HG03039 (cell line): Measurements from ENCODE around the gene FOLR2.

Source experiments
- ATAC-seq: cut with Tn5 transposase; IDR thresholded peaks from one replicate; pipeline ENCODE4 v1.9.1; 2021; ENCODE audit warnings: mild to moderate bottlenecking, moderate library complexity; ENCODE audit not compliant: unreplicated experiment

FOLR2 gene

DNA sequence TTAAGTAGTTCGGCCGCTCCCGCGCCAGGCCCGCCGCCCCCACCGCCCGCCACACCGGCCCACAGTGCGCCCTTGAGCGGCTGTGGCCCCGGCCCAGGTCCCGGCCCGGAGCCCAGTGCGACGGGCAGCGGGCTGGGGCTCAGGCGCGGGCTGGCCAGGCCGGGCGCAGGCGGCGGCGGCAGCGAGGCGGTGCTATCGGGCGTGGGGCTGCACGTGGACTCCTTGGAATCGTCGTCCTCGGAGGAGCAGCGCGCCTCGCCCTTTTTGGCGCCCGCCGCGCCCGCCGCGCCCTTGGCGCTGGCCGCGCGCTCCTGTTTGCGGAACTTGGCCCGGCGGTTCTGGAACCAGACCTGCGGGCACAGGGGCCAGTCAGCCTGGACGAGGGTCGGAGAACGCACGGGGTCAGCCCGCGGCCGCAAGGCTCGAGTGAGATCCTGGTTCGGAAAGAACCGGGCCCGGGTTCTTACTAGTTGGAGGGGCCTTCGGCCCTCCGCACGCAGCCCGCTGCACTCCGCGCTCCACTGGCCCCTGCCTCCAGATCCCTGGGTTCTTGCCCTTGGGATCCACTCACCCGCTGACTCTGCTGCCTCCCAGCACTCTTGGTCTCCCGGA is 23.4 kb downstream of the FOLR2 start:
- no peak for ATAC-seq

- no peak for ATAC-seq
Measured at GRCh38 chr11:72240461-72241290, 24.1 kb downstream of the FOLR2 start.

GRCh38 chr11:72241291-72241781 is 24.7 kb downstream of the FOLR2 start:
- no peak for ATAC-seq

GRCh38 chr11:72242141-72242540 is 25.5 kb downstream of the FOLR2 start:
- no peak for ATAC-seq

DNA sequence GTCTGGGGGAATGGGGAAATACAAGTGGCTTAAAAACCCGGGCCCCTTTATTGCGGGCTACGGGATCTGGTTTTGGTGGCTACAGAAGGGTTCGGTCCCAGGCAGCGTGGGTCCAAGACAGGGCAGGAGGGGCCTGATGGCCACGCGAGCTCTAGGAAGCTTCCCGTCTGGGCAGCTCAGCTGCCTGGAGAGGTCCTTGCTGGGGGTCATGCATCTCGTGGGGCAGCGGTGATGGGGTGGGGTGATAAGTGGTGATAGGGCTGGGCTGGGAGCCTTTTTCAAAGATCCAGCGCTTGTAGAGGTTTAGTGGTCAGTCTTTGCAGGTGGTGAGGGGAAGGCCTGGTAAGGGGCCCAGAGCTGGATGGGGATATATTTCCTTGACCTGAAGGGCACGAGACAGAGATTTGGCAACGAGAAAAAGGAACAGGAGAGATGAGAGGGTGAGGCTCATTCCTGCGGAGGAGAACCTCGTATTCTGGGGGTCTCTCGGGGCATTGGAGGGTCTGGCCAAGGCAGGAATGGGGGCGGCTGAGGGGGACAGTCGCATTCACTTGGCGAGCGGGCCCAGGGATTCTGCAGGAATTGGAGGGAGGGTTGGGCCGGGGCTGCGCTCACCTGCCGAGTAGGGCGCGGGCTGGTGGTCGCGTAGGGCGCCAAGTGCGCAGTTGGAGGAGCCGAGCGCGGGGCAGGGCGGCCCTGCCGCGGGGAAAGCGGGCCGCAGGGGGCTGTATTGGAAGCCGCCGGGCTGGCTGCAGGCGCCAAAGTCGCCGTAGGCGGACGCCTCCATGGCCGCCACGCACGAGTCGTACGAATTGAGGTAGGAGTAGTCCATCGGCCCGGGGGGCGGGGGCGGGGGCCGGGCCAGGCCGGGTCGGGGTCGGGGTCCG is 26.8 kb downstream of the FOLR2 start:
- no peak for ATAC-seq

DNA sequence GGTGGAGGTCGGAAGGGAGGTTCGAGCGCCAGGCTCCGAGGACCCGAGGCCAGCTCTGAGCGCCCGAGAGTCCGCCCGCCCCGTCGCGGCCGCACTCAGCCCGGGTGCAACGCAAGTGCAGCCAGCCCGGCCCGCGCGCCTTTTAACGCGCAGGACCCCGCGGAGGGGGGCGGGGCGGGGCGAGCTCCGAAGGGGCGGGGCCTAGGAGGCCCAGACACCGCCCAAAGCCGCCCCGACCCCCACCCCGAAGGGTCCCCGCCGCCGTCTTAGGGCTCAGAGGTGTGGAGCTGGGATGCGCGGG is 27.4 kb downstream of the FOLR2 start, which contains the start of gene PHOX2A:
Gene PHOX2A, minus strand, starts transcription at position 117 of the 301 bp plus-strand sequence. CDS start 172 bp downstream, outside the sequence.
- ATAC-seq = no peak

- no peak for ATAC-seq
Measured at GRCh38 chr11:72244361-72245262, 28.0 kb downstream of the FOLR2 start.

GRCh38 chr11:72245263-72245816 is 28.7 kb downstream of the FOLR2 start:
- ATAC-seq = no peak

DNA sequence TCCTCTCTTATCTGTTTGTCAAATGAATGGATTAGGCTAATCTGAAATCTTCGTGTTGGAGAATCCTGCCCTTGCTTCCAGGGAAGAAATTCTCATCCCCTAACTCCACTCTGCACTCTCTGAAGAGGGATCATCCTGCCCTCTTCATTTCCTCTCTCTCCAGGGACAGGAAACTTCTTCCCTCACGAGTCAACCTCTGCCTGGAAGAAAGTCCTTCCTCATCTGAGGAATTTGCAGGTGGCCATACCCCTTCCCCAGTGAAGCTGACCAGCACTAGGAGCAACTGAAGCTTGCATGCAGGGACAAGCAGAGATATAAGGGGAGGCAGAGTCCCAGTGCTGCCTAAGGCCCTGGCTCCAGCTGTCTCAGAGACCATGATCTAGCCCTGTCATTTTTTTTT is 31.0 kb downstream of the FOLR2 start:
- no peak for ATAC-seq

- ATAC-seq = no peak
Measured at GRCh38 chr11:72249961-72250360, 33.4 kb downstream of the FOLR2 start.

DNA sequence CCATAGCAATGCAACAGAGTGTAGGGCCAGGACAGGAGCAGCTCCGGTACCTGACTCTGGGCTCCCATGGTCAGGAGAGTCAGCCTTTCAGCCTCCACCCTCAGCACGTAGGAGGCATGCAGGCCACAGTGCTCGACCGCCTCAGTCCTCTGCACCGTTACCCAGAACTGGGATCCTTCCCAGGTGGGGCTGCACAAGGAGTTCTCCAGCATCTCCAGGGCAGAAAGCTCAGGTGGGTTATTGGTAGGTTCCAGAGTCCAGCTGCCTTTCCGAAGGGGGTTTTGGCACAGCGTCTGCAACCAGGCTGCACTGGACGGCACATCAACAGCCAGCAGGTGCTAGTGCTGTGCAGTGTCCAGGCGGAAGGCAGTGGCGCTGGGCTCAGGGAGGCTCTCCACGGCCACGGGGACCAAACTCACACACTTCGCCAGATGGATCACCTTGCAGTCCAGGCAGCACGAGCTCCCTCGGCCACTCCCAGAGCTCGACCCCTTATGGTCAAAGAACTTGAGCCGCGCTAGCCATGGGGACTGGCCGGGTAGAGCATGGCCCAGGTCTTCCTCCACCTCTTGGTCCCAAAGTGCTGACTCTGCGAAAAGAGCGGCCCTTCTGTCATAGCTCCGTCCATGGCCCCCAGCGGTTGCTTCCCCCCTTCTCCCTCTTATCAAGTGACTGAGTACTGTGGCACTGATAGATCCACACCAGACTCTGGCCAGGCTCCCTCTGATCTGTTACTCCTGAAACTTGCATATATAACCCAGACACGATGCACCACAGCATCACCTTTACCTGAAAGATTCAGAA is 34.3 kb downstream of the FOLR2 start:
- ATAC-seq = no peak

DNA sequence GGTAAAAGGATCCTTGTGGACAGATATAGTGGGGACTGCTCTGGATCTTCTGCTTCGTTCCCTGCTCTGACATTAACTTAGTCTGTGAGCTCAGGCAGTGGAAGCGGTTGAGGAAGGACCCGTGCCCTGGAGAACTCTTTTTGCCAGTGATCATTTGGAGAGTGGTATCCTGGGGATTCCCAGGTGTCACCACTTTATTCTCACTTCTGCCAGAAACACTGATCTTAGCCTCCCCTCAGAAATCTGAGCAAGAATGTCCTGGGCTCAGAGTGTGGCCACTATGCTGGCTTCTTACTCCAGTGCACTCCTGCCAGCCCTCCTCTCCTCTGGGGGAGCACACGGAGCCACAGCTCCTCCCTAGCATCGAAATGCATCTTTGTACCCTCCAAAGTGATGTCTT is 35.0 kb downstream of the FOLR2 start:
- no peak for ATAC-seq

GRCh38 chr11:72253392-72253791 is 36.8 kb downstream of the FOLR2 start:
- ATAC-seq = no peak

GRCh38 chr11:72254299-72254993 is 37.9 kb downstream of the FOLR2 start:
- no peak for ATAC-seq

GRCh38 chr11:72257570-72257969 is 41.0 kb downstream of the FOLR2 start:
- ATAC-seq = no peak

- no peak for ATAC-seq
Measured at GRCh38 chr11:72259490-72259889, 42.9 kb downstream of the FOLR2 start.

DNA sequence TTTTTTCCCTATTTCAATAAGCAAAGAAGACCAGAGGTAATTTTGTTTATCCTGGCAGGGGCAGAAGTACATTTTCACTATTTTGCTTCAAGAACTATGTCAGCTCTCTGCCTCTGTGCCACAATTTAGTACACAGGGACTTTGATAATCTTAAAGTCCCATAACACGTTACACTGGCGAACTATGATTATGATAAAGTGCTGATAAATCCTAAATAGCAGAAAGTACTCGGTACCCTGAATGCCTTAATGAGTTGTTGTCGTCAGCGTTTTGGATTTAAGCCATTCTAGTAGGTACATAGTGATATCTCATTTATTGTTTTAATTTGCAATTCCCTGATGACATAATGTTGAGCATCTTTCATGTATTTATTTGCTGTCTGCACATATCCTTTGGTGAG is 44.0 kb downstream of the FOLR2 start:
- no peak for ATAC-seq

DNA sequence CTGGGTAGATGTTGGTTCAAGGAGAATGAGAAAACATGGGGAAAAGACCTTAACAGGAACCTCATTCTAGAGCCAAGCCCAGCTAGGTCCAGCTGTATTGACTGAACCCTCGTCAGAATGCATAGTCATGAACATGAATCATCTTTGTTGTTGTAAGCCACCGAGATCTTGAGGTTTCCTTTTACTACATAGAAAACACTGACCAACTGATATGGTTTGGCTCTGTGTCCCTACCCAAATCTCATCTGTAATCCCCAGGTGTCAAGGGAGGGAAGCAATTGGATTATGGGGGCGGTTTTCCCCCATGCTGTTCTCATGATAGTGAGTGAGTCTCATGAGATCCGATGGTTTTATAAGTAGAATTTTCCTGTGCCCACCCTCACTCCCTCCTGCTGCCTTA is 46.8 kb downstream of the FOLR2 start:
- no peak for ATAC-seq

DNA sequence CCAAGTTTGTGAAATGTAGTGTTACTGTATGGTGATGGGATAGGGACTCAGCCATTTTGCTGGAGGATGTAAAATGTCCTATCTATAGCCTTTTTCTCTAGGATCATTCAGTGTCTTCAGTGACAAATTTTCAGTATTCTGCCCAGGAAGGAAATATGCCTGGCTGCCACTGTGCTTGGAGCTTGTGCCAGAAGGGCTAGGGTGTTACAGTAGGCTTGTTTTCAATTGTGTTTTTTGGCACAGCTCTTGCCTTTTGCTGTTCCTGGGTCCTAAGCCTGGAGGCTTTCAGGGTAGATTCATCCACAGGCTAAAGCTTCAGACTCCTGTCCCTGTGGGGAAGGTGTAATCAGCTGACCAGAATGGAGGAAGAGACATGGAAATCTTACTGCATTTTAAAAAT is 49.4 kb downstream of the FOLR2 start:
- ATAC-seq = no peak
